22Rv1 (cell line): ENCODE data around the gene AANAT.
"Not testable (repeated sequence)": the region's sequence is repeated elsewhere in the genome, so short reads cannot be mapped to it uniquely, and the experiment has no call there.

Source experiments
- CTCF ChIP-seq: fragments of 450-650 bp; IDR thresholded peaks from 2 replicates; pipeline ENCODE4 v1.5.1; 2017; ENCODE audit warnings: mild to moderate bottlenecking
- ZFX ChIP-seq: fragments of 450-650 bp; IDR thresholded peaks from 2 replicates; pipeline ENCODE4 v1.6.1; 2017; ENCODE audit warnings: antibody characterized with exemption, borderline replicate concordance

GRCh38 chr17:76508472-76509063, 41.2 kb downstream of the AANAT start:
- not testable (repeated sequence) for TF ChIP-seq CTCF, ZFX
